OCI-LY1 (cell line): ENCODE results near the gene UBR3.

ENCODE experiments used
- H2AFZ ChIP-seq: fragments of 200-600 bp; sonication (generic), shearing (Covaris generic); 2 replicates; pipeline ENCODE4 v1.6.0; 2014; ENCODE audit warnings: antibody characterized with exemption, mild to moderate bottlenecking, low read length
- H3F3A ChIP-seq: fragments of 200-600 bp; sonication (generic), shearing (Covaris generic); 2 replicates; pipeline ENCODE4 v1.6.0; 2014; ENCODE audit warnings: mild to moderate bottlenecking, antibody characterized with exemption, low read length, moderate library complexity; ENCODE audit not compliant: insufficient read depth
- H3K27ac ChIP-seq: fragments of 200-600 bp; sonication (generic); 2 replicates; pipeline ENCODE4 v1.5.1; 2014; ENCODE audit warnings: low read length, mixed run types, mild to moderate bottlenecking, low read depth; ENCODE audit not compliant: poor library complexity, severe bottlenecking
- H3K27me3 ChIP-seq: fragments of 200-600 bp; sonication (generic); 2 replicates; pipeline ENCODE4 v1.6.0; 2014; ENCODE audit warnings: antibody characterized with exemption, mild to moderate bottlenecking, low read length, moderate library complexity; ENCODE audit not compliant: insufficient read depth
- H3K36me3 ChIP-seq: fragments of 200-600 bp; sonication (generic); 2 replicates; pipeline ENCODE4 v1.6.1; 2014; ENCODE audit warnings: mild to moderate bottlenecking, antibody characterized with exemption, low read length, moderate library complexity, mixed read lengths; ENCODE audit not compliant: insufficient read depth
- H3K4me1 ChIP-seq: fragments of 200-600 bp; sonication (generic); 2 replicates; pipeline ENCODE4 v1.5.1; 2014; ENCODE audit warnings: mild to moderate bottlenecking, low read length, moderate library complexity; ENCODE audit not compliant: insufficient read depth, severe bottlenecking
- H3K4me2 ChIP-seq: fragments of 200-600 bp; sonication (generic), shearing (Covaris generic); 2 replicates; pipeline ENCODE4 v1.6.1; 2014; ENCODE audit warnings: low read length
- H3K4me3 ChIP-seq: fragments of 200-600 bp; sonication (generic); 2 replicates; pipeline ENCODE4 v1.5.1; 2014; ENCODE audit warnings: low read length, low read depth, mild to moderate bottlenecking, mixed read lengths; ENCODE audit not compliant: poor library complexity, severe bottlenecking
- H3K79me2 ChIP-seq: fragments of 200-600 bp; shearing (Covaris generic); 2 replicates; pipeline ENCODE4 v1.6.1; 2016; ENCODE audit warnings: mixed run types, low read length, mixed read lengths; ENCODE audit not compliant: insufficient read depth
- H3K9ac ChIP-seq: fragments of 200-600 bp; sonication (generic), shearing (Covaris generic); 2 replicates; pipeline ENCODE4 v1.6.1; 2014; ENCODE audit warnings: mild to moderate bottlenecking, low read length, mixed read lengths
- H3K9me2 ChIP-seq: fragments of 200-600 bp; sonication (generic), shearing (Covaris generic); 2 replicates; pipeline ENCODE4 v1.6.1; 2014; ENCODE audit warnings: low read depth, mild to moderate bottlenecking, low read length, mixed read lengths
- H3K9me3 ChIP-seq: fragments of 200-600 bp; shearing (Covaris generic); 2 replicates; pipeline ENCODE4 v1.6.1; 2014; ENCODE audit warnings: low read length, mixed read lengths
- H4K20me1 ChIP-seq: fragments of 200-600 bp; sonication (generic), shearing (Covaris generic); 2 replicates; pipeline ENCODE4 v1.6.0; 2016; ENCODE audit warnings: mild to moderate bottlenecking, low read length; ENCODE audit not compliant: insufficient read depth
- EZH2 ChIP-seq: fragments of 200-600 bp; sonication (generic), shearing (Covaris generic); IDR thresholded peaks from 2 replicates; pipeline ENCODE4 v1.8.0; 2017; ENCODE audit warnings: borderline replicate concordance, mixed run types, mild to moderate bottlenecking, antibody characterized with exemption, low read length, moderate library complexity, mixed read lengths
- TF ChIP-seq, protein P1 (sequence below): fragments of 200-600 bp; sonication (generic), shearing (Covaris generic); IDR thresholded peaks from 2 replicates; pipeline ENCODE4 v1.5.1; 2017; ENCODE audit warnings: mild to moderate bottlenecking, antibody characterized with exemption, low read length, moderate library complexity, mixed read lengths

Gene UBR3

DNA sequence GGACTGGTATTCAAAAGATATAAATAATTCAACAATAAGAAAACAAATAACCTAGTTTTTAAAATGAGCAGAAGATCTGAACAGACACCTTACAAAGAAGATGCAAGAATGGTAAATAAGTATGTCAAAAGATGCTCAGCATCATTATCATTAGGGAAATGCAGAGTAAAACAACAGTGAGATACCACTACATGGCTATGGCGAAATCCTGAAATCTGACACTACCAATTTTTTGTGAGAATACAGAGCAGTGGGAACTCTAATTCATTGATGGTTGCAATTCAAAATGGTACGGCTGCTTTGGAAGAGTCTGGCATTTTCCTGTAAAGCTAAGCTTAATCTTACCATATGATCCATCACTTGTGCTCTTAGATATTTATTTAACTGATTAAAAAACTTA is 151.8 kb downstream of the UBR3 start:
- no peaks in the 10 kb centered on the region for H3K4me1 ChIP-seq
- H3K4me2 ChIP-seq = no peak overlapping the region
- TF ChIP-seq, protein P1, sequence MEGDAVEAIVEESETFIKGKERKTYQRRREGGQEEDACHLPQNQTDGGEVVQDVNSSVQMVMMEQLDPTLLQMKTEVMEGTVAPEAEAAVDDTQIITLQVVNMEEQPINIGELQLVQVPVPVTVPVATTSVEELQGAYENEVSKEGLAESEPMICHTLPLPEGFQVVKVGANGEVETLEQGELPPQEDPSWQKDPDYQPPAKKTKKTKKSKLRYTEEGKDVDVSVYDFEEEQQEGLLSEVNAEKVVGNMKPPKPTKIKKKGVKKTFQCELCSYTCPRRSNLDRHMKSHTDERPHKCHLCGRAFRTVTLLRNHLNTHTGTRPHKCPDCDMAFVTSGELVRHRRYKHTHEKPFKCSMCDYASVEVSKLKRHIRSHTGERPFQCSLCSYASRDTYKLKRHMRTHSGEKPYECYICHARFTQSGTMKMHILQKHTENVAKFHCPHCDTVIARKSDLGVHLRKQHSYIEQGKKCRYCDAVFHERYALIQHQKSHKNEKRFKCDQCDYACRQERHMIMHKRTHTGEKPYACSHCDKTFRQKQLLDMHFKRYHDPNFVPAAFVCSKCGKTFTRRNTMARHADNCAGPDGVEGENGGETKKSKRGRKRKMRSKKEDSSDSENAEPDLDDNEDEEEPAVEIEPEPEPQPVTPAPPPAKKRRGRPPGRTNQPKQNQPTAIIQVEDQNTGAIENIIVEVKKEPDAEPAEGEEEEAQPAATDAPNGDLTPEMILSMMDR = no peak
- TF ChIP-seq EZH2 = no peak
- H3K9me2 ChIP-seq = no peaks in the 10 kb centered on the region
- no peak overlapping the region for H3K4me3 ChIP-seq
- no peak overlapping the region for H2AFZ ChIP-seq
- no peak overlapping the region for H3K27ac ChIP-seq
- no peaks in the 10 kb centered on the region for H3K27me3 ChIP-seq
- no peaks in the 10 kb centered on the region for H3F3A ChIP-seq
- no peaks in the 10 kb centered on the region for H4K20me1 ChIP-seq
- no peaks in the 10 kb centered on the region for H3K36me3 ChIP-seq
- H3K9ac ChIP-seq = no peak overlapping the region
- no peaks in the 10 kb centered on the region for H3K79me2 ChIP-seq
- H3K9me3 ChIP-seq = peaks cover 8% of the 10 kb centered on the region; the same call in 1 of the 2 replicates

DNA sequence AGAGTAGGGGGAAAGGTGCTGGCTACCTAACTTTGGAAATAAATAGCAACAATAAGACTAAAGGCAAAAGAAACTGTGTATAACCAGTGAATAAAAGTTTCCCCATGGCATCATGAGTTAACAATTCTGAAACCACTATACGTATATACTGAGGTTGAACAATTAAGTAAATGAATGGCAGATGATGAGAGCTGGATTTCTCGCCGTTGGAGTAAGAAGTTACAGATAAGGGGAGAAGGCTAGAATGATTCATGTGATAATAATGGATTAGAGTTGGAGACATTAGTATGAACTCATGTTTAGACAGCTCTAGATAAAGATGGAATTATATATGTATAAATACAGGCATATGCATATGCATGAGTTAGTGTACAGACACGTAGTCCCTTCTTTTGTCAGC is 152.7 kb downstream of the UBR3 start:
- Histone ChIP-seq H3K27ac (no peak overlapping the region), H3K4me2 (no peak overlapping the region), H4K20me1 (no peaks in the 10 kb centered on the region), H3K36me3 (no peaks in the 10 kb centered on the region), H2AFZ (no peak overlapping the region), H3K4me3 (no peak overlapping the region), H3K4me1 (no peaks in the 10 kb centered on the region), H3K9me2 (no peaks in the 10 kb centered on the region), H3K27me3 (no peaks in the 10 kb centered on the region), H3K79me2 (no peaks in the 10 kb centered on the region), H3F3A (no peaks in the 10 kb centered on the region), H3K9ac (no peak overlapping the region), H3K9me3 (peaks cover 8% of the 10 kb centered on the region; the same call in 1 of the 2 replicates)
- TF ChIP-seq EZH2 = no peak

DNA sequence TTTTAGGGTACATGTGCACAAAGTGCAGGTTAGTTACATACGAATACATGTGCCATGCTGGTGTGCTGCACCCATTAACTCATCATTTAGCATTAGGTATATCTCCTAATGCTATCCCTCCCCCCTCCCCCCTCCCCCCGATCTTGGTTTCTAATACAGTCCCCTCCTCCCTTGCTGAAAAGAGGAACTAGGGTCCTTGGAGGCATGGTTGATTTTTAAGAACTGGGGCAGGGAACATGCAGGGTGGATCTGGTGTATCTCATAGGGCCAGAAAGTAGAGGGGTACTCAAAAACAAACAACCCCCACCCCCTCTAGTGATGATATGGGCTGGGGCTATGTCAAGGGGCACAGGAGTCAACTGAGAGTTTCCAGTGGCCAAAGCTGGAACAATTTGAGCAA is 153.4 kb downstream of the UBR3 start:
- H3K4me1 ChIP-seq = no peaks in the 10 kb centered on the region
- H3K9me2 ChIP-seq = no peaks in the 10 kb centered on the region
- no peak overlapping the region for H3K27ac ChIP-seq
- peaks cover 8% of the 10 kb centered on the region; the same call in 1 of the 2 replicates for H3K9me3 ChIP-seq
- no peaks in the 10 kb centered on the region for H3F3A ChIP-seq
- no peak overlapping the region for H3K4me3 ChIP-seq
- H2AFZ ChIP-seq = no peak overlapping the region
- H3K36me3 ChIP-seq = no peaks in the 10 kb centered on the region
- no peak overlapping the region for H3K9ac ChIP-seq
- H3K4me2 ChIP-seq = no peak overlapping the region
- no peaks in the 10 kb centered on the region for H3K27me3 ChIP-seq
- TF ChIP-seq EZH2 = no peak
- TF ChIP-seq, protein P1 = no peak
- H4K20me1 ChIP-seq = no peaks in the 10 kb centered on the region
- H3K79me2 ChIP-seq = no peaks in the 10 kb centered on the region

DNA sequence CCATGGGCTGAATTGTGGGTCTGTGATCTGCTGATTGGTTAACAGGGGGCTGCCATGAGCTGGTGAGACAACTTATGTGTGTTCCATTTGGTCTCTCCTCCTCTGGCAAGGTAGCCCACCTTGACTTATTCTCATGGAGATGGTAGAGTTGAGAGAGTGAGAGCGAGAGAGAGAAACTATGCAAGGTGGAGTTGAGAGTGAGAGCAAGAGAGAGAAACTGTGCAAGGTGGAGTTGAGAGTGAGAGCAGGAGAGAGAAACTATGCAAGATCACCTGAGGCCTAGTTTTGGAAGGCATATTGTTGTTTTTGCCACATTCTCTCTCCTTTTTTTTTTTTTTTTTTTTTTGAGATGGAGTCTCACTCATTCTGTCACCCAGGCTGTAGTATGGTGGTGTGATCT is 155.7 kb downstream of the UBR3 start:
- Histone ChIP-seq H3K9me3 (no peaks in the 10 kb centered on the region), H3K9ac (no peak overlapping the region), H3F3A (no peaks in the 10 kb centered on the region), H3K27me3 (no peaks in the 10 kb centered on the region), H3K27ac (no peak overlapping the region), H3K9me2 (no peaks in the 10 kb centered on the region), H4K20me1 (no peaks in the 10 kb centered on the region), H3K36me3 (peaks cover 2% of the 10 kb centered on the region; the same call in 1 of the 2 replicates), H3K4me3 (no peak overlapping the region), H3K4me2 (no peak overlapping the region), H3K79me2 (no peaks in the 10 kb centered on the region), H2AFZ (no peak overlapping the region), H3K4me1 (no peaks in the 10 kb centered on the region)
- TF ChIP-seq, protein P1 = no peak
- TF ChIP-seq EZH2 = no peak
